K562 (cell line): ENCODE measurements around the gene SLC13A1. TPM values are rescaled to one million over a fixed set of nuclear protein-coding genes. Genes with fewer than 3 reads are reported as not detected.

Experiments
- ATAC-seq: fragments of 200-7000 bp; cut with Tn5 transposase; 3 replicates; pipeline ENCODE4 v1.9.1; 2020; ENCODE audit warnings: moderate library complexity
- BruUV-seq: library from RNA; stranded (reverse); fragments of 400-500 nt; replicated peaks from 2 replicates; lab custom pipeline; 2021; lab: Mats Ljungman, UMichigan
- CTCF ChIA-PET: fragments of 300-600 bp; formaldehyde crosslinking; extraction: SDS; loops from one replicate; lab custom pipeline; 2021; ENCODE audit warnings: low intra/inter-chr PET ratio; lab: Yijun Ruan, JAX
- POLR2A ChIA-PET: fragments of 300-600, 350-650 bp; sonication (Branson Sonifier 250); formaldehyde crosslinking; extraction: SDS; loops from one replicate; lab custom pipeline; 2021; ENCODE audit warnings: antibody characterized with exemption, inconsistent platforms; lab: Yijun Ruan, JAX
- DNase-seq, 4 experiments: peaks; one replicate each; pipeline versions ENCODE4 v3.0.0 to v3.0.0-alpha.2; 2011 to 2018; ENCODE audit warnings: low spot score in 3 of 4, mixed read lengths in 3 of 4; ENCODE audit errors: extremely low read depth in 1 of 4
- FAIRE-seq: peaks from 2 replicates; lab custom pipeline; 2011; peaks lifted over from hg19 to GRCh38; lab: Jason Lieb, UNC
- H2AFZ ChIP-seq: 2 replicates; pipeline ENCODE4 v1.6.0; 2011; ENCODE audit warnings: low read depth, low read length, control low read depth, inconsistent platforms
- H3K27ac ChIP-seq: fragments of 200-600 bp; 3 replicates; pipeline ENCODE4 v1.8.0; 2011; ENCODE audit warnings: low read depth, mild to moderate bottlenecking, control low read depth, inconsistent platforms, low read length, moderate library complexity, mixed read lengths; ENCODE audit errors: extremely low read depth
- H3K27me3 ChIP-seq, 2 experiments: fragments of 300-600 bp in 1 of 2; 2 replicates in 1 of 2; 3 replicates in 1 of 2; pipeline versions ENCODE4 v1.6.0 to v1.8.0; 2011; ENCODE audit warnings: inconsistent platforms in 2 of 2, low read length in 2 of 2, mild to moderate bottlenecking in 1 of 2, mixed read lengths in 1 of 2, moderate library complexity in 1 of 2; ENCODE audit not compliant: control insufficient read depth in 2 of 2, insufficient read depth in 2 of 2
- H3K36me3 ChIP-seq: fragments of 300-600 bp; 3 replicates; pipeline ENCODE4 v1.8.0; 2011; ENCODE audit warnings: mild to moderate bottlenecking, low read length, inconsistent platforms; ENCODE audit not compliant: control insufficient read depth, insufficient read depth
- H3K4me1 ChIP-seq, 2 experiments: fragments of 200-600 bp in 1 of 2; replicated peaks in 1 of 2; 2 replicates in 1 of 2; 3 replicates in 1 of 2; pipeline versions ENCODE4 v1.5.1 to v1.8.0; 2011; ENCODE audit warnings: inconsistent platforms in 2 of 2, low read length in 2 of 2, mild to moderate bottlenecking in 1 of 2, mixed read lengths in 1 of 2, moderate library complexity in 1 of 2; ENCODE audit not compliant: control insufficient read depth in 2 of 2, insufficient read depth in 2 of 2
- H3K4me2 ChIP-seq: 2 replicates; pipeline ENCODE4 v1.6.1; 2011; ENCODE audit warnings: low read length, control low read depth, inconsistent platforms, mixed read lengths; ENCODE audit not compliant: insufficient read depth
- H3K4me3 ChIP-seq: fragments of 200-600 bp; sonication (generic), shearing (Covaris generic); 2 replicates; pipeline ENCODE4 v1.5.1; 2016; ENCODE audit warnings: control low read depth, inconsistent platforms
- H3K79me2 ChIP-seq: fragments of 200-600 bp; 3 replicates; pipeline ENCODE4 v1.8.0; 2011; ENCODE audit warnings: low read length, inconsistent platforms; ENCODE audit not compliant: control insufficient read depth, insufficient read depth
- H3K9ac ChIP-seq, 2 experiments: 2 replicates each; pipeline versions ENCODE4 v1.6.0 to v1.6.1; 2011; ENCODE audit warnings: low read depth in 2 of 2, low read length in 2 of 2, control low read depth in 1 of 2, inconsistent platforms in 1 of 2, mild to moderate bottlenecking in 1 of 2, mixed read lengths in 1 of 2; ENCODE audit not compliant: insufficient read depth in 1 of 2
- H3K9me1 ChIP-seq: one replicate; pipeline ENCODE4 v1.6.0; 2011; ENCODE audit warnings: inconsistent platforms, mild to moderate bottlenecking, low read length, moderate library complexity; ENCODE audit not compliant: control insufficient read depth, insufficient read depth
- H3K9me3 ChIP-seq: replicated peaks from 2 replicates; pipeline ENCODE4 v1.5.1; 2011; ENCODE audit warnings: low read depth, low read length, inconsistent platforms; ENCODE audit not compliant: control insufficient read depth, insufficient read depth
- H4K20me1 ChIP-seq: replicated peaks from 2 replicates; pipeline ENCODE4 v1.6.1; 2011; ENCODE audit warnings: low read length, inconsistent platforms, mixed read lengths; ENCODE audit not compliant: control insufficient read depth, insufficient read depth
- CAMTA2 ChIP-seq: fragments of 250-450 bp; sonication (Bioruptor Pico); conservative IDR thresholded peaks from 2 replicates; pipeline ENCODE4 v1.5.1; 2022
- CBX3 ChIP-seq, 2 experiments: IDR thresholded peaks; 1 replicate in 1 of 2; 2 replicates in 1 of 2; pipeline ENCODE4 v1.6.1; 2012; ENCODE audit warnings: inconsistent platforms in 2 of 2, low read length in 2 of 2, borderline replicate concordance in 1 of 2, control low read depth in 1 of 2
- CEBPZ ChIP-seq: fragments of 150-350 bp; IDR thresholded peaks from 2 replicates; pipeline ENCODE4 v1.6.1; 2014; ENCODE audit warnings: low read depth, mild to moderate bottlenecking, low read length, borderline replicate concordance
- DNMT1 ChIP-seq: fragments of 450-650 bp; IDR thresholded peaks from 2 replicates; pipeline ENCODE4 v1.6.1; 2016; ENCODE audit warnings: antibody characterized with exemption, mild to moderate bottlenecking
- FOXA1 ChIP-seq: fragments of 450-650 bp; IDR thresholded peaks from 2 replicates; pipeline ENCODE4 v1.6.1; 2016; ENCODE audit warnings: mild to moderate bottlenecking, borderline replicate concordance
- HCFC1 ChIP-seq: IDR thresholded peaks from 2 replicates; pipeline ENCODE4 v1.6.1; 2012; ENCODE audit warnings: low read depth, low read length, improper control_type of control experiment
- HEY1 ChIP-seq: fragments of 250-450 bp; sonication (Bioruptor Pico); IDR thresholded peaks from 2 replicates; pipeline ENCODE4 v1.5.0; 2020; ENCODE audit warnings: mild to moderate bottlenecking, moderate library complexity, borderline replicate concordance
- KDM2B ChIP-seq: fragments of 250-450 bp; sonication (Bioruptor Pico); IDR thresholded peaks from 2 replicates; pipeline ENCODE4 v1.8.0; 2021; ENCODE audit warnings: mild to moderate bottlenecking, moderate library complexity
- MECOM ChIP-seq: fragments of 250-450 bp; sonication (Bioruptor Pico); IDR thresholded peaks from 2 replicates; pipeline ENCODE4 v1.8.0; 2022; ENCODE audit warnings: inconsistent platforms
- NFRKB ChIP-seq: fragments of 450-650 bp; IDR thresholded peaks from 2 replicates; pipeline ENCODE4 v1.6.1; 2016; ENCODE audit warnings: low read depth
- PURB ChIP-seq: sonication (generic); formaldehyde crosslinking; IDR thresholded peaks from 2 replicates; pipeline ENCODE4 v1.9.0; 2021; ENCODE audit warnings: low read depth, mild to moderate bottlenecking, missing genetic modification reagents
- RBM17 ChIP-seq: fragments of 200-400 bp; formaldehyde crosslinking; IDR thresholded peaks from 2 replicates; pipeline ENCODE4 v1.6.1; 2017; ENCODE audit warnings: low read depth, mild to moderate bottlenecking, low read length, borderline replicate concordance
- RBM22 ChIP-seq: fragments of 200-400 bp; formaldehyde crosslinking; IDR thresholded peaks from 2 replicates; pipeline ENCODE4 v1.6.1; 2018; ENCODE audit warnings: low read length, low read depth; ENCODE audit not compliant: poor library complexity, severe bottlenecking
- SMC3 ChIP-seq: conservative IDR thresholded peaks from 2 replicates; pipeline ENCODE4 v1.6.1; 2011; ENCODE audit warnings: low read depth, low read length, improper control_type of control experiment; ENCODE audit not compliant: insufficient read depth
- THAP7 ChIP-seq: fragments of 250-450 bp; sonication (Bioruptor Pico); IDR thresholded peaks from 2 replicates; pipeline ENCODE4 v1.5.0; 2021
- U2AF2 ChIP-seq: fragments of 200-400 bp; formaldehyde crosslinking; optimal IDR thresholded peaks from 2 replicates; pipeline ENCODE3; 2017; ENCODE audit warnings: low read depth, mild to moderate bottlenecking, low read length
- ZBTB12 ChIP-seq: fragments of 250-450 bp; sonication (Bioruptor Pico); IDR thresholded peaks from 2 replicates; pipeline ENCODE4 v1.4.0; 2020
- ZNF384 ChIP-seq: IDR thresholded peaks from 2 replicates; pipeline ENCODE4 v1.6.1; 2012; ENCODE audit warnings: low read depth, low read length, improper control_type of control experiment
- ZNF436 ChIP-seq: fragments of 250-450, 450-650 bp; sonication (Bioruptor Pico); formaldehyde crosslinking; IDR thresholded peaks from 2 replicates; pipeline ENCODE4 v1.7.0; 2020; ENCODE audit warnings: mild to moderate bottlenecking
- WGBS: fragments of 100-300 bp; shearing (Covaris generic); methylation state at CpG from one replicate; pipeline ENCODE4 v1.1.6; 2016; ENCODE audit warnings: low coverage, mixed read lengths; ENCODE audit not compliant: insufficient coverage; ENCODE audit errors: missing lambda C conversion rate; 5-methylcytosine and 5-hydroxymethylcytosine counted together
- in situ Hi-C: fragments of 300-500 bp; cut with MboI; formaldehyde crosslinking; loops from 4 replicates; pipeline ENCODE4 v1.15.0; 2018; ENCODE audit warnings: inconsistent platforms, mixed read lengths
- intact Hi-C: fragments of 100-400 bp; cut with micrococcal nuclease; formaldehyde crosslinking; loops from 2 replicates; pipeline ENCODE4 v1.14.2; 2022
- polyA plus RNA-seq, 8 experiments: library from polyadenylated mRNA; depleted of rRNA in 4 of 8; stranded (reverse) in 5 of 8; unstranded in 3 of 8; fragments of >200 nt; fragmentation: Nextera tagmentation in 2 of 8; fragmentation: Illumina TruSeq in 1 of 8; extraction: Ambion mirVana in 2 of 8; extraction: Trizol in 1 of 8; gene quantifications; 2 replicates each; pipeline versions ENCODE4 v1.2.1 to v1.2.3, GENCODE V29; 2011 to 2014; ENCODE audit warnings: inconsistent platforms in 1 of 8, missing spikeins in 1 of 8
- total RNA-seq, 7 experiments: library from RNA; depleted of rRNA in 6 of 7; stranded (reverse); fragments of >200 nt in 6 of 7; fragmentation: Illumina TruSeq in 2 of 7; extraction: Trizol in 2 of 7; gene quantifications; 2 replicates each; pipeline versions ENCODE4 v1.2.1 to v1.2.3, GENCODE V29; 2011 to 2021; ENCODE audit warnings: low replicate concordance in 1 of 7

The SLC13A1 gene
- total and polyA plus RNA-seq, 9 of the 15 experiments (the other 6 are each of a cell fraction or from before 2014, with no cell fraction given), result 0.04 TPM; not detected in 8

- Histone ChIP-seq H3K4me2 (no peak overlapping the region), H3K9me3 (no peaks in the 10 kb centered on the region), H3K36me3 (no peaks in the 10 kb centered on the region), H3K27ac (no peak overlapping the region), H3K4me1 (no peaks in the 10 kb centered on the region), H3K9ac (no peak overlapping the region), H3K27me3 (no peaks in the 10 kb centered on the region), H2AFZ (no peak overlapping the region), H4K20me1 (no peaks in the 10 kb centered on the region), H3K79me2 (no peaks in the 10 kb centered on the region), H3K4me3 (no peak overlapping the region), H3K9me1 (no peaks in the 10 kb centered on the region)
- FAIRE-seq (no peak), ATAC-seq (no peak), DNase-seq (no peak)
- BruUV-seq, result no TSS peak
- 0% methylated on average over 2 of the region's 2 CpGs for WGBS
- CTCF ChIA-PET, result no interaction called here
- in situ Hi-C loops, result no loop called here
- TF ChIP-seq PURB (CRISPR knock-in tag) (no peak), CBX3 (IDR thresholded peaks at IDR 0.05; ENCODE audit: borderline replicate concordance in 1 of 2, low read length in 2 of 2) (no peak), NFRKB (no peak), FOXA1 (no peak), KDM2B (no peak), RBM22 (no peak), HEY1 (CRISPR knock-in tag) (no peak), ZNF384 (no peak), RBM17 (no peak), DNMT1 (no peak), CAMTA2 (CRISPR knock-in tag) (no peak), CEBPZ (no peak), ZBTB12 (no peak), U2AF2 (no peak), SMC3 (no peak), THAP7 (CRISPR knock-in tag) (no peak), MECOM (CRISPR knock-in tag) (no peak), HCFC1 (no peak), ZNF436 (CRISPR knock-in tag) (no peak)
- POLR2A ChIA-PET, result no interaction called here
- intact Hi-C loops, result no loop called here
Measured at GRCh38 chr7:123099712-123100111, 100.1 kb downstream of the SLC13A1 start.
